ENCODE data around the gene CLEC3B.

GRCh38 chr3:45003406-45003805, 22.7 kb upstream of the CLEC3B start:
- TF ChIP-seq CTCF (IDR thresholded peaks at IDR 0.05; ENCODE audit: extremely low read depth in 1 of 2, insufficient read depth in 1 of 2, low read depth in 1 of 2, low read length in 2 of 2): no peak
- TF ChIP-seq EZH2 (IDR thresholded peaks at IDR 0.05; ENCODE audit: borderline replicate concordance, low read depth, low read length, severe bottlenecking): no peak
- no peak for TF ChIP-seq POLR2AphosphoS5 (IDR thresholded peaks at IDR 0.05; ENCODE audit: insufficient read depth, low read depth, low read length)
- TF ChIP-seq MAX (IDR thresholded peaks at IDR 0.05; ENCODE audit: insufficient read depth, insufficient read length): no peak
